GM23248 (cell line): Measurements from ENCODE around the gene RASSF3.

ENCODE experiments used
- EZH2 ChIP-seq: fragments of 200-600 bp; sonication (generic); IDR thresholded peaks from 2 replicates; pipeline ENCODE4 v1.6.1; 2018; ENCODE audit warnings: antibody characterized with exemption, mild to moderate bottlenecking; ENCODE audit not compliant: insufficient read depth, poor library complexity, severe bottlenecking
- EZH2phosphoT487 ChIP-seq: fragments of 200-600 bp; sonication (generic); IDR thresholded peaks from 2 replicates; pipeline ENCODE4 v1.6.1; 2018; ENCODE audit warnings: antibody characterized with exemption, moderate library complexity, mild to moderate bottlenecking, low read depth; ENCODE audit not compliant: insufficient read depth

DNA sequence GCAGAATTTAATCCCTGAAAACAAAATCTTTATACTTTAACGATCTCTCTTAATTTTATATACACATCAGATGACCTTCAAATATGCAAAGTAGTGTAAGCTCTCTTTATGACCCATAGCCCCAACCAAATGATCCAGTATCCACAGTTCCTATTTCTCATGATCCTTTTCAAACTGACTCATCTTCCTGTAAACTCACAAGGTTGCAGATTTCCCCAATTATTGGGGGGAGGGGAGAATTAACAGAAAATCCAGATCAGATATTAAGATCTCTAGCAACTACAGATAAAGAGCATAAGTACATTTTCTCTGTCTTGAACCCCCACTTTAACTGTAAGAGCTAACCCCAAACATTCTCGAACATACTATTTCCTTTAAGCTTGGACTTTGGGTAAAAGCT lies 136.4 kb downstream of the RASSF3 start:
- TF ChIP-seq EZH2phosphoT487 (no peak), EZH2 (no peak)
